GM10847 (cell line): ENCODE measurements around the gene ACTN4.

Source experiments
- POLR2A ChIP-seq: IDR thresholded peaks from 2 replicates; pipeline ENCODE4 v1.6.1; 2011; ENCODE audit not compliant: insufficient read length; ENCODE audit errors: extremely low read depth

Gene ACTN4

DNA sequence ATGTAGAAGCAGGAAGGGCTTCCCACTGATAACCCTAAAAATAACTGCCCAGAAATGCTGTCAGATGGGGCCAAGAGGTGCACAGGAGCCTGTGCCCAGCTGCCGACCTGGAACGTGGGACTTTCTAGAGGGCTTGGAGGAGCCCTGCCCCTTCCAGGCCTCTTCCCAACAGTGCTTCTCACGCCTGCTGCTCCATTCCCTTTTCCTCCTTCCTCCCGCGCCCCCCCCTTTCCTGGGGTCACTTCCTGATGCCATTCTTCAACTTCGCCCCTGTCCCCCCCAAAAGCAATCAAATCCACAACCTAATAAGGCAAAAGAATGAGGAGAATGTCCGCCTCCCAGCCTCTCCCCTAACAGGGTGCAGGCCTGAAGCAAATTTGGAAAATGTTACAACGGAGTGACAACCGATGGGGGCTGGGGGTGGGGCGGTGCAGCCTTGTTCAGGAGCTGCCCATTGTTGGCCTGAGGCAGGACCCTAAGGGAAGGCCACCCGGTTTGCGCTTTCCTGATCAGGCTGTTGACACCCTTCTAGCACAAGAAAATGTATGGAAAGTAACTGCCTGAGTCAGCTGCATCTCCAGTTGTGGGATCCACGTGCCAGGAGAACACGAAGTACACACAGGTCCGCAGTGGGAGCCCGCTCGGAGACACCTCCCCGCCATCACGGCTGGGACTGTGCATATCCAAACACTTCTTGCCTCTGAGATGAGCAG is 18.7 kb downstream of the ACTN4 start:
- TF ChIP-seq POLR2A = no peak

- no peak for TF ChIP-seq POLR2A
These were observed 19.4 kb downstream of the ACTN4 start for GRCh38 chr19:38666663-38667511.

GRCh38 chr19:38667661-38668171 is 20.3 kb downstream of the ACTN4 start:
- TF ChIP-seq POLR2A = no peak

- no peak for TF ChIP-seq POLR2A
These were observed 22.1 kb downstream of the ACTN4 start for GRCh38 chr19:38669552-38669951.

GRCh38 chr19:38670921-38671398 is 23.5 kb downstream of the ACTN4 start:
- TF ChIP-seq POLR2A = no peak

- no peak for TF ChIP-seq POLR2A
These were observed 24.2 kb downstream of the ACTN4 start for GRCh38 chr19:38671654-38672053.

GRCh38 chr19:38673030-38673429 is 25.6 kb downstream of the ACTN4 start:
- TF ChIP-seq POLR2A = no peak

- no peak for TF ChIP-seq POLR2A
These were observed 27.1 kb downstream of the ACTN4 start for GRCh38 chr19:38674388-38675171.

- TF ChIP-seq POLR2A = no peak
These were observed 28.2 kb downstream of the ACTN4 start for GRCh38 chr19:38675611-38676010.

GRCh38 chr19:38676023-38676877 is 28.8 kb downstream of the ACTN4 start:
- no peak for TF ChIP-seq POLR2A

GRCh38 chr19:38676878-38677646 is 29.6 kb downstream of the ACTN4 start:
- TF ChIP-seq POLR2A = no peak

DNA sequence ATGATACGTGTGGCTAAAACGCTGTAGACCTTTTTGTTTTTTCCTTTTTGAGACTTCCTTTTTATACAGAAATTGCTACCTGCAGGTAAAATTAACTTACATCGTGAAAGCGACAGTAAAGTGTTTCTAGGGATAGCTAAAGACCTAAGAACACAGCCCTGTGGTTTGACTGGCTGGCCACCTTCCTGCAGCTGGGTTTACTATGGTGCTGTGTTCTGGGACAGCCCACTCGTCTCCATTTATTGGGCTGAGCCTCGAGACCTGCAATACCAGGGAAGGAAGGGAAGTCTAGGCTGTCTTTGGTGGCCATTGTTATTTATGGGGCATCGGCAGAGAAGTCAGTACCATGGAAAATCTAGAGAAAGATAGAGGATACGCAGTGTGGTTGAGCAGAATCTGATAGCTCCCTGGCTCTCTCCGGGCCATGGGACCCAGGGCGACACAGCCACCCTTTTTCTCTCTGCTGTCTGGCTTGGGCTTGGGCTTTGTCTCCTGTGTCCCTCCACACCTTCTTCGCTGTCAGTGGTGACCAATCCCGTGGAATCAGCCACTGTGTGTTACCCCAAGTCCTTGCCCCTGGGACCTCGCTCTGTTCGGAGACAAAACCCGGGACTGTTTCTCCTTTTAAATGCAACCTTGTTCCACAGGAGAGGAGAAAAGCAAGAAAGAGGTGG is 30.9 kb downstream of the ACTN4 start:
- TF ChIP-seq POLR2A = no peak

DNA sequence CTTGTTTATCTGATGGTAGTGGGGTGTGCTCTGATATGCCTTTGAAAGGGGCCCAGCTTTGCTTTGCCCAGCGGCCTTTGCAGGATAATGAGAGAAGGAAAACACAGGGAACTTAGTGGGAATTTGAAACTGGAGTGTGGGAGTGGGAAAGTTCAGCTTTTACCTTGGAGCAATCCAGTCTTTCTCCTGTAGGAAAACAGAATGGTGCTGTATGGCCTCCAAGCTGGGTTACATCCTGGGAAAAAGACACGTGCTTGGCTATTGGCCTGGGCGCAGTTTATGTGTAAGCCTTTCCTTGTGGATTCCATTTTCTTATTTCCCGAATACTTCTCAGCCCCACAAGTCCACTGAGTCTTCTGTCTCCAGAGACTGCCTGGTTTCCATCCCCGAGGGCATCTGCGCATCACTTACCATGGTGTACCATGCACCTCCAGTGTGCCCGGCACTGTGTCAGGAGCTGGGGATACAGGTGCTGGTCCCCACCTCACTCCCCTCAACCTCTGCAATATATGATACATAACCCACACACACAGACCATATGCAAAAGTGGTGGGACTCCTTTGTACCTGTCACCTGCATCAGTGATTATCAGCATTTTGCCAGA is 31.5 kb downstream of the ACTN4 start:
- no peak for TF ChIP-seq POLR2A
